CD4-positive, alpha-beta T cell treated with Interferon gamma for 1 hour (primary cell): ENCODE results near the gene BHLHA15.

Experiments used
- DNase-seq: peaks from one replicate; pipeline ENCODE4 v3.0.0-alpha.2; 2020

Gene BHLHA15

DNA sequence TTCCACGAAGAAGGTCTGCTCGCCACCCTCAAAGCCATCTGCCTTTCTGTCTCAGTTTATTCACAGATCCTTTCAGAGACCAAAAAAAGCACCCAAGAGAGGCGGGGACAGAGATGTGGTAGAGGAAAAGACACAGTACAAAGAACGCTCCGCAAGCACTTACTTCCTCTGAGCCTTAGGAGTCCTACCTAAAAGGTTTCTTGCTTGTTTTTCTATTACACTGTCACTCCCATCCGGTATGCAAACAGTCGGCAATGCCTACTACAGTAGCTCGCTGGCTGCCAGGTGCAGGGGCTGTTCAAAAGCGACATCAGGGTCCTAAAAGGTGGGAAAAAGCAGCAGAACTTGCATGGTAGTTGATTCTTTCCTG, 40.0 kb downstream of the BHLHA15 start:
- DNase-seq: peak; percentile 45

DNA sequence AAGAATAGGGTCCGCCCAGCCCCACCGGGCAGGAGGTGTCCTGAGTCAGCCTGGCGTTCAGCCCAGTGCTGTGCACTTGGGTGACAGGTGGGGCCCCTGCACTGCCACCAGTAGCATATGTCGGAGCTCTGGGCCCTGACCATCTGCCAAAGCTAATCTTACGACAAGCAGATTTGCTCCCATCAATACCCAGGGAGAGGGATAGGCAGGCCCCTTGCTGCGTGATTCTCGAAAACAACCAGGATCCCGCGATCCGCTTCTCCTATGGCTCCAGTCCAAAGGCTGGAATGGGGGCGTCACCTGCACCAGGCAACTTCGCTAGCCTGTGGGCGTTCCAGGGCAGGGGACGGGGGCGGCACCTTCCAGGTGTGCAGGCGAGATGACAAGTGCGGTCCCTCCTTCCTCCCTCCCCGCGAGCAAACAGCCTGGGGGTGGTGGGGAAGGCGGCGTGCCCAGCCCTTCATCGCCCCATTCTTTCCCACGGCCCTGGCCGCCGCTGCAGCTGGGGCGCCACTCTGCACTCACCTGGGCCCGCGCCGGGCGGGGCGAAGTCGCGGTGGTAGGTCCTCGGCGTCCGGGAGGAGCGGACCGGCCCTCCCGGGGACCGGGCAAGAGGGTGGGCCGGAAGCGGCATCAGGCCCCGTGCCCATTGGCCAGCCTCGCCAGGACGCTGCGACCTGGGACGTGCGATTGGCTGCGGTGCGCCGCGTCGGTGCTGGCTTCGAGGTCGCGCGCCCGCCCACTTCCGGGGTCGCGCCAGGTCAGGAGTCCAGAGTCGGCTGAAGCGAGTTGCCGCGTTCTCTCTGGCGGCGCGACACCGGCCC, 40.6 kb downstream of the BHLHA15 start, which contains the start of gene TECPR1:
Gene TECPR1, minus strand, starts transcription at position 632 of the 824 bp plus-strand sequence. CDS start 6,086 bp downstream, outside the sequence.
- DNase-seq: peak; percentile 86

GRCh38 chr7:98252425-98253054, 41.3 kb downstream of the BHLHA15 start:
- no peak for DNase-seq

GRCh38 chr7:98254516-98254915, 43.3 kb downstream of the BHLHA15 start:
- no peak for DNase-seq

- no peak for DNase-seq
These were observed 43.8 kb downstream of the BHLHA15 start for GRCh38 chr7:98254951-98255610.

DNA sequence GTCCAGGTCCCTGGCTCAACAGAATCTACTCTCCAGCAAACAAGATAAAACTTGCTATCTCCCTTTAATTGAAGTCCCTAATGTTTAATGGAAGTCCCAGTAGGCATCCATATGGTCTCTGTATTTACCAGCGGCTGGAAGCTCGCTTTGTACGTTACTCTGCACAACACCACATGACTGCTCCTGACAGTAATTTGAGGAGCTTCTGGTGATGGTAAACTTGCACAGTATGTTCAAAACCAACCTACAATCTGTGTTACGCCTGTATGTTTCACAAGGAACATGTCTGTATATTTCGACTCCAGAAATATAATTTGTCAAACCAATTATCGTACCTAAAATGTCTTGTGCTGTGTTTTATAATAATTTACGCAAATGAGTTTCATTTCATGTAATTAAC, 45.2 kb downstream of the BHLHA15 start:
- no peak for DNase-seq

DNA sequence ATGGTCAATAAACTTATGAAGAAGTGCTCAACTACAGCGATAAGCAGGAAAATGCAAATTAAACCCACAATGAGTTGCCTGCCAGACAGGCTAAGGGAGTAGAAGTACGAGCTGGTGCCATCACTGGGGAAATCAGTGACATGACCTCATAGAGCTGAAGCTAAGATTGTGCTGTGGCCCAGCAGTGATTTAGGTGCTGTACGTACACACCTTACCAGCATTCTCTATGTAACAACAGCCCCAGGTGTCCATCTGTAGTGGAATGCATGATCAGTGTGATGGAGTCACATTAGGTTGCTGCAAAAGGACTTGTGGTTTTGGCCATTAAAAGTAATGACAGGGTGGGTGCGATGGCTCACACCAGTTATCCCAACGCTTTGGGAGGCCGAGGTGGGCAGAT, 46.5 kb downstream of the BHLHA15 start:
- no peak for DNase-seq
